Vagina (tissue), 2 donors: ENCODE results near the gene DUSP21.

Experiments
- CTCF ChIP-seq, 3 experiments: fragments of 450-650 bp in 2 of 3; fragments of 200-600 bp in 1 of 3; sonication (generic) in 1 of 3; IDR thresholded peaks; one replicate each; pipeline ENCODE4 v1.5.1; 2017 to 2019; ENCODE audit warnings: antibody characterized with exemption in 3 of 3, mild to moderate bottlenecking in 2 of 3, moderate library complexity in 2 of 3
- POLR2A ChIP-seq, 2 donors: fragments of 450-650 bp; IDR thresholded peaks; one replicate each; pipeline ENCODE4 v1.6.1; 2017; ENCODE audit warnings: antibody characterized with exemption in 2 of 2, mild to moderate bottlenecking in 2 of 2, moderate library complexity in 2 of 2
- POLR2AphosphoS5 ChIP-seq, 2 donors: sonication (generic); formaldehyde crosslinking; IDR thresholded peaks; one replicate each; pipeline ENCODE4 v1.9.0; 2017; ENCODE audit warnings: antibody characterized with exemption in 2 of 2, mild to moderate bottlenecking in 2 of 2, low read depth in 1 of 2; ENCODE audit not compliant: insufficient read depth in 1 of 2

GRCh38 chrX:44822601-44823000 lies 21.2 kb upstream of the DUSP21 start:
- no peak for TF ChIP-seq CTCF (IDR thresholded peaks at IDR 0.05)
- TF ChIP-seq POLR2A (IDR thresholded peaks at IDR 0.05): no peak
- no peak for TF ChIP-seq POLR2AphosphoS5 (IDR thresholded peaks at IDR 0.05; ENCODE audit: insufficient read depth in 1 of 2, low read depth in 1 of 2)
